Lower leg skin (tissue), 3 donors: ENCODE data around the gene DTNA.

ENCODE experiments used
- CTCF ChIP-seq, 3 donors: fragments of 450-650 bp; IDR thresholded peaks; one replicate each; pipeline ENCODE4 v1.5.1; 2016; ENCODE audit warnings: antibody characterized with exemption in 3 of 3, mild to moderate bottlenecking in 3 of 3, moderate library complexity in 2 of 3
- POLR2A ChIP-seq, 2 donors: fragments of 450-650 bp; IDR thresholded peaks; one replicate each; pipeline ENCODE4 v1.6.1; 2016 to 2017; ENCODE audit warnings: antibody characterized with exemption in 2 of 2, mild to moderate bottlenecking in 1 of 2, moderate library complexity in 1 of 2

GRCh38 chr18:34915046-34915445 lies 204.9 kb downstream of the DTNA start:
- TF ChIP-seq CTCF (IDR thresholded peaks at IDR 0.05), result no peak
- no peak for TF ChIP-seq POLR2A (IDR thresholded peaks at IDR 0.05)
